Mucosa of stomach (tissue), 1 donor: Measurements from ENCODE around the gene TMCO2.

Experiments used
- H3K27me3 ChIP-seq: one replicate; pipeline ENCODE4 v1.7.0; 2013; ENCODE audit warnings: mild to moderate bottlenecking, low read length; ENCODE audit not compliant: control insufficient read depth, insufficient read depth
- H3K36me3 ChIP-seq: one replicate; pipeline ENCODE4 v1.7.0; 2013; ENCODE audit warnings: low read length; ENCODE audit not compliant: control insufficient read depth, insufficient read depth
- H3K4me1 ChIP-seq: one replicate; pipeline ENCODE4 v1.7.0; 2013; ENCODE audit warnings: mild to moderate bottlenecking, low read length; ENCODE audit not compliant: control insufficient read depth, insufficient read depth
- H3K4me3 ChIP-seq: one replicate; pipeline ENCODE4 v1.7.0; 2013; ENCODE audit warnings: low read length
- H3K9ac ChIP-seq: one replicate; pipeline ENCODE4 v1.7.0; 2013; ENCODE audit warnings: mild to moderate bottlenecking, low read length, moderate library complexity
- H3K9me3 ChIP-seq: one replicate; pipeline ENCODE4 v1.7.0; 2013; ENCODE audit warnings: mild to moderate bottlenecking, low read length, moderate library complexity; ENCODE audit not compliant: control insufficient read depth
- donor health status: Pancreatic carcinoma.

The TMCO2 gene

DNA sequence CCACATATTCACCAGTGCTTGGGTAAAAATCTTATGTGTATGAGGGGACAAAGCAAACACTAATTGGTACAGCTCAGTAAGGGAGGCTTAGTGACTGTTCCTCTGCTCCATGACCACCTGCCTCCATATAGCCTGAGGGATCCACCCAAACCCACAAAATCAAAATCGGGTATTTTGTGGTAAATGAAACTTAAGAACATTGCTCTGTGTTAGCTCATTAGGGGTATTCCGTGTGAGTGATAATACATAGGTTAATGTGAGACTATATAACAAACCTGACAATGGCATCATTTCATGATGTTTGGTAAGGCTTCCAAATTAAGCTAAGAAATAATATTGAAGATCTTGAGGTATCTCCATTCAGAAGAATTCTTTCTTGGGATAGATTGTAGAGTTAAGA is 43.6 kb downstream of the TMCO2 start:
- no peaks in the 10 kb centered on the region for H3K4me1 ChIP-seq
- H3K27me3 ChIP-seq, result no peaks in the 10 kb centered on the region
- no peaks in the 10 kb centered on the region for H3K9me3 ChIP-seq
- no peaks in the 10 kb centered on the region for H3K36me3 ChIP-seq
- H3K9ac ChIP-seq, result no peak overlapping the region
- H3K4me3 ChIP-seq, result no peak overlapping the region

DNA sequence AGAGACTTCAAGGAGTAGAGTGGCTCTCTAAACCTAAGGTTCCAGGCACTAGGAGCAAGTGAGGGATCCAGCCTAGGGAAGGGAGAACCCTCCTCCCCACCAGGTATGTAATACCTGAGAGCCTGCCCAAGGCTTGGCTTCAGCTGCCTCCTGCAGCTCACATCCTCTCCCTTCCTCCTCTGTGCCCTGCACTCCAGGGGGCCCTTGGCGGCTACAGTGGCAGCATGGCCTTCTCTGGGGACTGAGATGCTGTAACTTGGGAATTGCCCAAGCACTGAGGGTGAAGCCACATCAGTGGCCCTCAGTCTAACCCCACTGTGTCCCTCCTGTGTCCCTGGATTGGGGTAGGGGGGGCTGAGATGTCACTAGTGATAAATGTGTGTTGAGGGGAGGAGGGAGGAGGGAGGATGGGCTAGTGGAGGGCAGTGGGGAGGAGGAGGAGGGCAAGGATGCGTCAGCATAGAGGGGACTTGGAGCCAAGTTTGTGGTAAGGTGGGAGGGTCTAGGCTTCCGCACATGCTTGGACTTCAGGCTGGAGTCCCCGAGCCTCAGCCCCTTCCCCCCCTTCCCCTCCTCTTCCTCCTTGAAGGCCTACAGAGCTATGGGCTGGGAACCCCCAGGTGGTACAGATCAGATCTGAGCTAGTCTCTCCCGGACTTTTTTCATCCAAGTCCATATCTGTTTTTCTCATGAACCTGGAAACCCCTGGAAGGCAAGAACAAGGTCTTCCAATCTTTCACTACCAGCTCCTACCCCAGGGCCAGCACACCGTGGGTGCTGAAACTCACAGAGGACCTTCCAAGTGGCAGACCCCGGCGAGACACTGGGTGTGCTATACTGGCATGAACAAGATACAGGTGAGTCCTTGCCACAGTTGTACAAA is 51.9 kb downstream of the TMCO2 start:
- no peaks in the 10 kb centered on the region for H3K27me3 ChIP-seq
- no peak overlapping the region for H3K9ac ChIP-seq
- no peaks in the 10 kb centered on the region for H3K4me1 ChIP-seq
- H3K9me3 ChIP-seq, result no peaks in the 10 kb centered on the region
- H3K36me3 ChIP-seq, result no peaks in the 10 kb centered on the region
- no peak overlapping the region for H3K4me3 ChIP-seq

DNA sequence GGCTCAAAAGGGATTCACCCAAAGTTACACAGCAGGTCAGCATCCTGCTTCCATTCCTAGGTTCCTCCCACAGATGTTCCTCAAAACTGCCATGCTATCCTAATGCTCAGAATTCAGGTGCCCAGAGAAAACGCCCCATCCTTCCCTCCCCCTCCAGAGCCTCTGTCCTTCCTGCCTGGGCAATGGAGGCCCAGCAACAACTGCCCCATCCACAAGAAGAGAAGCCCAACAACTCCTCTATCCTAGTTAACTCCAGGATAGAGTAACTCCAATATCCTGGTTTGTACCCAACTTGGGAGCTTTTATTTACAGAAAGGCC is 52.5 kb downstream of the TMCO2 start:
- no peaks in the 10 kb centered on the region for H3K36me3 ChIP-seq
- peaks cover under 1% of the 10 kb centered on the region for H3K4me1 ChIP-seq
- H3K27me3 ChIP-seq, result no peaks in the 10 kb centered on the region
- H3K4me3 ChIP-seq, result no peak overlapping the region
- no peak overlapping the region for H3K9ac ChIP-seq
- H3K9me3 ChIP-seq, result no peaks in the 10 kb centered on the region

DNA sequence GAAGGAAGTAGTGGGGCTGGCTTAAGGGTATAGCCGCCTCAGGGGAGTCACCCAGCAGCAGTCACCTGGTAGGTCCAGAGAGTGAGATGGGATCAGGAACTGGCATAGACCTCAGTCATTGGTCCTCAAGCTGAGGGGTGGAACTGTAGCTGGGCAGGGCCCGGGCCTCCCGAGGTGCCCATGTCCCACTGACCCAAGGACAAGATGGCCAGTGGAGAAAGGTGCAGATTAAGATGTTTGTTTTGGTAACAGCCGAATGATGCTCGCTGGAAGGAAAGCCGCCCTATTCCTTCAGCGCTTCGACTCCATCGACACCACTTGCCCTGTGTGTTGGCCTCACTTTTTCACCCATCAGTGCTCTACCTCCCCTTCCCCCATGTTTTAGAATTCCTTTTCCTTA is 52.9 kb downstream of the TMCO2 start:
- no peaks in the 10 kb centered on the region for H3K9me3 ChIP-seq
- no peaks in the 10 kb centered on the region for H3K36me3 ChIP-seq
- no peak overlapping the region for H3K9ac ChIP-seq
- peaks cover 5% of the 10 kb centered on the region for H3K4me1 ChIP-seq
- no peaks in the 10 kb centered on the region for H3K27me3 ChIP-seq
- no peak overlapping the region for H3K4me3 ChIP-seq

DNA sequence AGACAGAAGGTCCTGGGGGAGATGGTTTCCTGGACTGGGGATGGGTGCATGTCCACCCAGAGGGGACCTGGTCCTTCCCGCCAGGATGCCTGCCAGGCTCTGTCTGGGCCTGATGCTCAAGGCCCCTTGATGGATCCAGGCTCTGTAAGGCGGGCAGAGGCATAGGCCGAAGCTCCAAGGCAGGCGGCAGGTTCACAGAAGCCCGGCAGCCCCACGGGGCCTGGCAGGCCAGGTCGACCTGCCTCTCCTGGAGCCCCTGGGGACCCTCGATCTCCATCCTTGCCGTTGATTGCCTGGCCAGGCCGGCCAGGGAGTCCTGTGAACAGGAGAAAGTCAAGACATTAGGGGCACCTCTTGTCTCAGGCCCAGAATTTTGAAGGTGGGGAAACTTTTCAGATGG is 53.3 kb downstream of the TMCO2 start:
- Histone ChIP-seq H3K4me3 (no peak overlapping the region), H3K4me1 (peaks cover 6% of the 10 kb centered on the region), H3K36me3 (no peaks in the 10 kb centered on the region), H3K9ac (no peak overlapping the region), H3K9me3 (no peaks in the 10 kb centered on the region), H3K27me3 (no peaks in the 10 kb centered on the region)
